Endothelial cell of umbilical vein (primary cell): ENCODE data around the gene GPR148. TPM values are rescaled to one million over a fixed set of nuclear protein-coding genes. Genes with fewer than 3 reads are reported as not detected.

Experiments used
- BruUV-seq: library from RNA; stranded (reverse); fragments of 400-500 nt; replicated peaks from 2 replicates; lab custom pipeline; 2021; lab: Mats Ljungman, UMichigan
- CTCF ChIA-PET: fragments of 300-600, 350-600 bp; sonication (Branson Sonifier 250); formaldehyde crosslinking; loops from one replicate; lab custom pipeline; 2021; ENCODE audit warnings: antibody characterized with exemption, inconsistent platforms; lab: Charles Lee
- POLR2A ChIA-PET: fragments of 300-600, 350-600 bp; sonication (Branson Sonifier 250); formaldehyde crosslinking; loops from one replicate; lab custom pipeline; 2021; ENCODE audit warnings: antibody characterized with exemption, inconsistent platforms; lab: Charles Lee
- DNase-seq: peaks from one replicate; pipeline ENCODE4 v3.0.0-alpha.2; 2011; ENCODE audit warnings: low read depth, low spot score
- FAIRE-seq: peaks from 2 replicates; lab custom pipeline; 2011; peaks lifted over from hg19 to GRCh38; lab: Jason Lieb, UNC
- H2AFZ ChIP-seq: 2 replicates; pipeline ENCODE4 v1.6.0; 2012; ENCODE audit warnings: low read depth, low read length, control low read depth, inconsistent platforms
- H3K27ac ChIP-seq: 2 replicates; pipeline ENCODE4 v1.5.1; 2011; ENCODE audit warnings: low read depth, mild to moderate bottlenecking, control low read depth, low read length, moderate library complexity; ENCODE audit not compliant: insufficient read depth
- H3K27me3 ChIP-seq, 2 experiments: 2 replicates each; pipeline versions ENCODE4 v1.6.0 to v1.6.1; 2011; ENCODE audit warnings: low read length in 2 of 2, mixed read lengths in 1 of 2; ENCODE audit not compliant: control insufficient read depth in 2 of 2, insufficient read depth in 2 of 2
- H3K36me3 ChIP-seq, 2 experiments: 2 replicates in 1 of 2; 3 replicates in 1 of 2; pipeline ENCODE4 v1.5.1; 2011; ENCODE audit warnings: low read length in 2 of 2, mild to moderate bottlenecking in 1 of 2, moderate library complexity in 1 of 2; ENCODE audit not compliant: control insufficient read depth in 2 of 2, insufficient read depth in 2 of 2; ENCODE audit errors: extremely low read depth in 1 of 2
- H3K4me1 ChIP-seq: 3 replicates; pipeline ENCODE4 v1.5.1; 2011; ENCODE audit warnings: mild to moderate bottlenecking, low read length; ENCODE audit not compliant: control insufficient read depth, insufficient read depth; ENCODE audit errors: extremely low read depth
- H3K4me2 ChIP-seq: 2 replicates; pipeline ENCODE4 v1.6.1; 2011; ENCODE audit warnings: low read length, control low read depth, mixed read lengths; ENCODE audit not compliant: insufficient read depth
- H3K4me3 ChIP-seq, 3 experiments: fragments of 200-600 bp in 1 of 3; sonication (generic), shearing (Covaris generic) in 1 of 3; replicated peaks in 1 of 3; 2 replicates each; pipeline ENCODE4 v1.5.1; 2011 to 2016; ENCODE audit warnings: control low read depth in 3 of 3, low read length in 3 of 3, mild to moderate bottlenecking in 2 of 3, inconsistent platforms in 1 of 3, low read depth in 1 of 3, moderate library complexity in 1 of 3; ENCODE audit not compliant: insufficient read depth in 1 of 3
- H3K79me2 ChIP-seq: 2 replicates; pipeline ENCODE4 v1.6.0; 2012; ENCODE audit warnings: low read length, inconsistent platforms; ENCODE audit not compliant: control insufficient read depth, insufficient read depth
- H3K9ac ChIP-seq: replicated peaks from 2 replicates; pipeline ENCODE3; 2011; ENCODE audit warnings: low read length, control low read depth; ENCODE audit not compliant: insufficient read depth; ENCODE audit errors: extremely low read depth
- H3K9me1 ChIP-seq: replicated peaks from 3 replicates; pipeline ENCODE4 v1.6.0; 2011; ENCODE audit warnings: mild to moderate bottlenecking, low read length; ENCODE audit not compliant: control insufficient read depth, insufficient read depth; ENCODE audit errors: extremely low read depth
- H3K9me3 ChIP-seq: replicated peaks from 2 replicates; pipeline ENCODE4 v1.5.1; 2012; ENCODE audit warnings: low read length, inconsistent platforms; ENCODE audit not compliant: control insufficient read depth, insufficient read depth
- H4K20me1 ChIP-seq: replicated peaks from 2 replicates; pipeline ENCODE3; 2011; ENCODE audit warnings: mild to moderate bottlenecking, low read length; ENCODE audit not compliant: control insufficient read depth, insufficient read depth; ENCODE audit errors: extremely low read depth
- EZH2 ChIP-seq: IDR thresholded peaks from 2 replicates; pipeline ENCODE4 v1.6.1; 2012; ENCODE audit warnings: borderline replicate concordance, low read depth, mild to moderate bottlenecking, moderate library complexity, low read length, inconsistent platforms; ENCODE audit not compliant: severe bottlenecking
- FOS ChIP-seq: IDR thresholded peaks from 2 replicates; pipeline ENCODE4 v1.6.1; 2011; ENCODE audit warnings: mild to moderate bottlenecking, low read length, moderate library complexity, borderline replicate concordance; ENCODE audit not compliant: insufficient read depth
- GATA2 ChIP-seq: IDR thresholded peaks from 2 replicates; pipeline ENCODE4 v1.7.0; 2011; ENCODE audit warnings: low read depth, mild to moderate bottlenecking, moderate library complexity, mixed read lengths, low read length; ENCODE audit not compliant: insufficient read length, insufficient read depth
- JUN ChIP-seq: IDR thresholded peaks from 2 replicates; pipeline ENCODE4 v1.6.1; 2011; ENCODE audit warnings: borderline replicate concordance, low read depth; ENCODE audit not compliant: insufficient read length, insufficient read depth
- MYC ChIP-seq: IDR thresholded peaks from one replicate; pipeline ENCODE4 v1.6.1; 2011; ENCODE audit warnings: mild to moderate bottlenecking, low read depth, low read length
- POLR2A ChIP-seq: IDR thresholded peaks from 2 replicates; pipeline ENCODE4 v1.6.1; 2012; ENCODE audit warnings: low read depth, mild to moderate bottlenecking, control low read depth, low read length
- POLR2AphosphoS5 ChIP-seq: IDR thresholded peaks from 2 replicates; pipeline ENCODE4 v1.6.1; 2012; ENCODE audit warnings: low read depth, mild to moderate bottlenecking, control low read depth, low read length, moderate library complexity; ENCODE audit not compliant: insufficient read depth
- dilution Hi-C: fragments of 300-500 bp; cut with MboI; formaldehyde crosslinking; loops from one replicate; pipeline ENCODE4 v1.15.0; 2019; ENCODE audit warnings: low sequenced_read_pairs; ENCODE audit not compliant: extremely low pct_ligation_motif_present
- intact Hi-C: fragments of 100-400 bp; cut with micrococcal nuclease; formaldehyde crosslinking; loops from one replicate; pipeline ENCODE4 v1.10.0; 2022
- polyA plus RNA-seq, 4 experiments: library from polyadenylated mRNA; depleted of rRNA in 3 of 4; stranded (reverse) in 3 of 4; unstranded in 1 of 4; fragments of >200 nt; gene quantifications; 2 replicates each; pipeline versions ENCODE4 v1.2.1 to v1.2.3, GENCODE V29; 2011 to 2012; ENCODE audit warnings: missing spikeins in 1 of 4
- total RNA-seq: library from RNA; stranded (reverse); gene quantifications from 2 replicates; pipeline ENCODE4 v1.2.3, GENCODE V29; 2021
- TF ChIP-seq, protein P1 (sequence below): IDR thresholded peaks from 2 replicates; pipeline ENCODE4 v1.6.1; 2011; ENCODE audit not compliant: insufficient read depth, insufficient read length
- TF ChIP-seq, protein P2 (sequence below), 2 donors: IDR thresholded peaks; 1 replicate in 1 of 2; 2 replicates in 1 of 2; pipeline ENCODE4 v1.5.1; 2011; ENCODE audit warnings: low read length in 2 of 2, mild to moderate bottlenecking in 2 of 2, moderate library complexity in 2 of 2, control low read depth in 1 of 2, inconsistent platforms in 1 of 2, low read depth in 1 of 2; ENCODE audit not compliant: insufficient read depth in 1 of 2; ENCODE audit errors: extremely low read depth in 1 of 2

Gene GPR148
- total and polyA plus RNA-seq, 2 donors (not counting 3 experiments of a cell fraction or from before 2014, with no cell fraction given) = not detected

DNA sequence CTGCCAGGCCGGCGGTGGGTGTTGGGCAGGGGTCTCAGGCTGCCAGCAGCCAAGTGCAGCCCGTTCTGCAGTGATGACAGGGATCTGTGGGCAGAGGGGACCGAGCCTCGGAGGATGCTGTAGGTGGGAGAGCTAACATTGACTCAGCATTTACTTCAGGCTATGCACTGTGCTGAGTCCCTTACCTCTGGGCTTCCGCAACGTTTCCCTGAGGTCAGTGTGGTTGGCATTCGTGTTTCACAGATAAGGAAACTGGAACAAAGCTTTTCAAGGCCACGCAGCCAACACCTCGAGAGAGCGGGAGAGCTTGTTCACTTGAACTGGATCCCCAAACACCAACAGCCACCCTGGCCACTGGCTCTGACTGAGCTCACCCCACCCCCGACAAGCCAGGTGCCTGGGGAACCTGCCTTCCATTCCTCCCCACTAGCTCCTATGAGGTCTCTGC is 839 bp upstream of the GPR148 start:
- Histone ChIP-seq H3K4me1 (peaks cover 8% of the 10 kb centered on the region), H2AFZ (peak overlapping the region; percentile 51), H3K9me3 (no peaks in the 10 kb centered on the region), H4K20me1 (no peaks in the 10 kb centered on the region), H3K9ac (no peak overlapping the region), H3K27ac (no peak overlapping the region), H3K4me3 (no peak overlapping the region), H3K27me3 (no peaks in the 10 kb centered on the region), H3K9me1 (no peaks in the 10 kb centered on the region), H3K36me3 (no peaks in the 10 kb centered on the region), H3K79me2 (no peaks in the 10 kb centered on the region), H3K4me2 (peak overlapping the region; percentile 16)
- DNase-seq (no peak), FAIRE-seq (no peak)
- dilution Hi-C loops (no loop called here), intact Hi-C loops (loop anchor here (10.0 kb wide), 1 partner anchor 373 kb away; the partner anchor contains the start of gene PTPN18)
- POLR2A ChIA-PET = no interaction called here
- BruUV-seq = no TSS peak
- TF ChIP-seq FOS = no peak
- CTCF ChIA-PET = interaction anchor here (0.7 kb wide), 1 partner anchor 547 kb away, joined by 3 read pairs; the partner anchor contains the start of gene SMPD4

DNA sequence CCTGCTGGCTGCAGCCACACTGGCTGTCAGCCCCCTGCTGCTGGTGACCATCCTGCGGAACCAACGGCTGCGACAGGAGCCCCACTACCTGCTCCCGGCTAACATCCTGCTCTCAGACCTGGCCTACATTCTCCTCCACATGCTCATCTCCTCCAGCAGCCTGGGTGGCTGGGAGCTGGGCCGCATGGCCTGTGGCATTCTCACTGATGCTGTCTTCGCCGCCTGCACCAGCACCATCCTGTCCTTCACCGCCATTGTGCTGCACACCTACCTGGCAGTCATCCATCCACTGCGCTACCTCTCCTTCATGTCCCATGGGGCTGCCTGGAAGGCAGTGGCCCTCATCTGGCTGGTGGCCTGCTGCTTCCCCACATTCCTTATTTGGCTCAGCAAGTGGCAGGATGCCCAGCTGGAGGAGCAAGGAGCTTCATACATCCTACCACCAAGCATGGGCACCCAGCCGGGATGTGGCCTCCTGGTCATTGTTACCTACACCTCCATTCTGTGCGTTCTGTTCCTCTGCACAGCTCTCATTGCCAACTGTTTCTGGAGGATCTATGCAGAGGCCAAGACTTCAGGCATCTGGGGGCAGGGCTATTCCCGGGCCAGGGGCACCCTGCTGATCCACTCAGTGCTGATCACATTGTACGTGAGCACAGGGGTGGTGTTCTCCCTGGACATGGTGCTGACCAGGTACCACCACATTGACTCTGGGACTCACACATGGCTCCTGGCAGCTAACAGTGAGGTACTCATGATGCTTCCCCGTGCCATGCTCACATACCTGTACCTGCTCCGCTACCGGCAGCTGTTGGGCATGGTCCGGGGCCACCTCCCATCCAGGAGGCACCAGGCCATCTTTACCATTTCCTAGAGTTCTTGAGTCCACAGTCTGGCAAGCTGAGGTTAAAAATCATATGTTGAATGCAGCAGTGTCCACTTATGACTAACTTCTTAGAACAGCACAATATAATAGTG is 741 bp downstream of the GPR148 start:
- dilution Hi-C loops = no loop called here
- Histone ChIP-seq H3K4me1 (peaks cover 8% of the 10 kb centered on the region), H3K27me3 (no peaks in the 10 kb centered on the region), H3K79me2 (no peaks in the 10 kb centered on the region), H3K36me3 (no peaks in the 10 kb centered on the region), H3K4me2 (no peak overlapping the region), H2AFZ (no peak overlapping the region), H3K4me3 (no peak overlapping the region), H3K27ac (no peak overlapping the region), H4K20me1 (no peaks in the 10 kb centered on the region), H3K9me3 (no peaks in the 10 kb centered on the region), H3K9ac (no peak overlapping the region), H3K9me1 (no peaks in the 10 kb centered on the region)
- ChIA-PET CTCF (interaction anchor here (1.3 kb wide), 1 partner anchor 68 kb away, joined by 5 read pairs; no protein-coding TSS in a partner anchor), POLR2A (no interaction called here)
- DNase-seq = no peak
- no TSS peak for BruUV-seq
- no peak for FAIRE-seq
- intact Hi-C loops = loop anchor here (10.0 kb wide), 1 partner anchor 375 kb away; the partner anchor contains the start of gene PTPN18
- TF ChIP-seq, protein P1, sequence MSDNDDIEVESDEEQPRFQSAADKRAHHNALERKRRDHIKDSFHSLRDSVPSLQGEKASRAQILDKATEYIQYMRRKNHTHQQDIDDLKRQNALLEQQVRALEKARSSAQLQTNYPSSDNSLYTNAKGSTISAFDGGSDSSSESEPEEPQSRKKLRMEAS = no peak
- TF ChIP-seq FOS = no peak
- no peak for TF ChIP-seq JUN
- TF ChIP-seq MYC = no peak
- TF ChIP-seq POLR2AphosphoS5 = no peak
- no peak for TF ChIP-seq EZH2
- no peak for TF ChIP-seq POLR2A
- no peak for TF ChIP-seq GATA2
- TF ChIP-seq, protein P2, sequence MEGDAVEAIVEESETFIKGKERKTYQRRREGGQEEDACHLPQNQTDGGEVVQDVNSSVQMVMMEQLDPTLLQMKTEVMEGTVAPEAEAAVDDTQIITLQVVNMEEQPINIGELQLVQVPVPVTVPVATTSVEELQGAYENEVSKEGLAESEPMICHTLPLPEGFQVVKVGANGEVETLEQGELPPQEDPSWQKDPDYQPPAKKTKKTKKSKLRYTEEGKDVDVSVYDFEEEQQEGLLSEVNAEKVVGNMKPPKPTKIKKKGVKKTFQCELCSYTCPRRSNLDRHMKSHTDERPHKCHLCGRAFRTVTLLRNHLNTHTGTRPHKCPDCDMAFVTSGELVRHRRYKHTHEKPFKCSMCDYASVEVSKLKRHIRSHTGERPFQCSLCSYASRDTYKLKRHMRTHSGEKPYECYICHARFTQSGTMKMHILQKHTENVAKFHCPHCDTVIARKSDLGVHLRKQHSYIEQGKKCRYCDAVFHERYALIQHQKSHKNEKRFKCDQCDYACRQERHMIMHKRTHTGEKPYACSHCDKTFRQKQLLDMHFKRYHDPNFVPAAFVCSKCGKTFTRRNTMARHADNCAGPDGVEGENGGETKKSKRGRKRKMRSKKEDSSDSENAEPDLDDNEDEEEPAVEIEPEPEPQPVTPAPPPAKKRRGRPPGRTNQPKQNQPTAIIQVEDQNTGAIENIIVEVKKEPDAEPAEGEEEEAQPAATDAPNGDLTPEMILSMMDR (IDR thresholded peaks at IDR 0.05; ENCODE audit: extremely low read depth in 1 of 2, insufficient read depth in 1 of 2, low read depth in 1 of 2, low read length in 2 of 2) = no peak
